Caco-2 (cell line): ENCODE data around the gene PNPLA8. TPM values are rescaled to one million over a fixed set of nuclear protein-coding genes. Genes with fewer than 3 reads are reported as not detected.

Source experiments
- BruUV-seq: library from RNA; stranded (reverse); fragments of 400-500 nt; replicated peaks from 2 replicates; lab custom pipeline; 2021; lab: Mats Ljungman, UMichigan
- CTCF ChIA-PET: fragments of 300-600 bp; sonication (Branson Sonifier 250); formaldehyde crosslinking; loops from one replicate; lab custom pipeline; 2022; ENCODE audit warnings: antibody characterized with exemption; lab: Charles Lee
- POLR2A ChIA-PET: fragments of 300-600 bp; sonication (Branson Sonifier 250); formaldehyde crosslinking; loops from one replicate; lab custom pipeline; 2022; ENCODE audit warnings: antibody characterized with exemption; lab: Charles Lee
- DNase-seq, 2 experiments: peaks; one replicate each; pipeline versions ENCODE4 v3.0.0 to v3.0.0-alpha.2; 2020 to 2022
- H3K27me3 ChIP-seq: replicated peaks from 2 replicates; pipeline ENCODE4 v1.6.0; 2011; ENCODE audit warnings: low read length; ENCODE audit not compliant: control insufficient read depth, insufficient read depth
- H3K36me3 ChIP-seq: 2 replicates; pipeline ENCODE4 v1.5.1; 2011; ENCODE audit warnings: low read length; ENCODE audit not compliant: control insufficient read depth, insufficient read depth
- H3K4me1 ChIP-seq: fragments of 250-450 bp; sonication (Bioruptor Pico); 2 replicates; pipeline ENCODE4 v1.5.1; 2020; ENCODE audit warnings: mild to moderate bottlenecking
- H3K4me3 ChIP-seq: 2 replicates; pipeline ENCODE4 v1.5.1; 2011; ENCODE audit warnings: low read depth, mild to moderate bottlenecking, control low read depth, low read length
- H3K9me3 ChIP-seq: fragments of 250-450 bp; sonication (Bioruptor Pico); 2 replicates; pipeline ENCODE4 v1.5.1; 2020; ENCODE audit warnings: mild to moderate bottlenecking, moderate library complexity
- H3K27ac Mint-ChIP-seq: one replicate; pipeline ENCODE4 v1.8.0; 2022; ENCODE audit warnings: mixed read lengths; ENCODE audit not compliant: unreplicated experiment
- H3K27me3 Mint-ChIP-seq: one replicate; pipeline ENCODE4 v1.8.0; 2022; ENCODE audit warnings: mixed read lengths; ENCODE audit not compliant: insufficient read depth, unreplicated experiment
- H3K36me3 Mint-ChIP-seq: one replicate; pipeline ENCODE4 v1.8.0; 2022; ENCODE audit warnings: mild to moderate bottlenecking, mixed read lengths; ENCODE audit not compliant: insufficient read depth, unreplicated experiment
- H3K4me1 Mint-ChIP-seq: one replicate; pipeline ENCODE4 v1.8.0; 2022; ENCODE audit warnings: low read depth, mixed read lengths; ENCODE audit not compliant: unreplicated experiment
- H3K4me3 Mint-ChIP-seq: one replicate; pipeline ENCODE4 v1.8.0; 2022; ENCODE audit warnings: mild to moderate bottlenecking, moderate library complexity, mixed read lengths; ENCODE audit not compliant: unreplicated experiment
- H3K9me3 Mint-ChIP-seq: one replicate; pipeline ENCODE4 v1.8.0; 2022; ENCODE audit warnings: mixed read lengths; ENCODE audit not compliant: unreplicated experiment
- CTCF ChIP-seq, 2 experiments: fragments of 200-600 bp in 1 of 2; IDR thresholded peaks; 1 replicate in 1 of 2; 2 replicates in 1 of 2; pipeline versions ENCODE4 v1.5.1 to v1.8.0; 2011 to 2022; ENCODE audit warnings: antibody characterized with exemption in 1 of 2, control low read depth in 1 of 2, inconsistent platforms in 1 of 2, low read depth in 1 of 2, low read length in 1 of 2, mild to moderate bottlenecking in 1 of 2, moderate library complexity in 1 of 2; ENCODE audit not compliant: insufficient read depth in 1 of 2, severe bottlenecking in 1 of 2, unreplicated experiment in 1 of 2
- intact Hi-C: fragments of 100-400 bp; cut with micrococcal nuclease; formaldehyde crosslinking; loops from one replicate; pipeline ENCODE4 v1.10.0; 2022; ENCODE audit not compliant: unreplicated experiment
- total RNA-seq: library from RNA; stranded (reverse); gene quantifications from 2 replicates; pipeline ENCODE4 v1.2.3, GENCODE V29; 2022

PNPLA8 gene
- total RNA-seq, 1 experiment from 2014 or later: 15.3 TPM

- Mint-ChIP-seq H3K4me1 (peaks cover 26% of the 10 kb centered on the region), H3K27me3 (no peaks in the 10 kb centered on the region), H3K27ac (no peak overlapping the region)
Observed at GRCh38 chr7:108451296-108451848, 74.6 kb downstream of the PNPLA8 start.

GRCh38 chr7:108450160-108450559 is 75.8 kb downstream of the PNPLA8 start:
- Mint-ChIP-seq H3K27me3 (no peaks in the 10 kb centered on the region), H3K27ac (no peak overlapping the region), H3K4me1 (peaks cover 36% of the 10 kb centered on the region), H3K4me3 (no peak overlapping the region), H3K36me3 (no peaks in the 10 kb centered on the region), H3K9me3 (no peaks in the 10 kb centered on the region)
- TF ChIP-seq CTCF (IDR thresholded peaks at IDR 0.05; ENCODE audit: insufficient read depth in 1 of 2, low read depth in 1 of 2, low read length in 1 of 2, severe bottlenecking in 1 of 2, unreplicated experiment in 1 of 2): no peak
- Histone ChIP-seq H3K36me3 (no peaks in the 10 kb centered on the region), H3K4me3 (no peak overlapping the region), H3K27me3 (no peaks in the 10 kb centered on the region), H3K9me3 (no peaks in the 10 kb centered on the region), H3K4me1 (peaks cover 56% of the 10 kb centered on the region)
- POLR2A ChIA-PET: no interaction called here
- DNase-seq: no peak
- BruUV-seq: no TSS peak
- CTCF ChIA-PET: interaction anchor here (0.7 kb wide), 1 partner anchor 9 kb away, joined by 5 read pairs; no protein-coding TSS in a partner anchor
- intact Hi-C loops: loop anchor here (5.0 kb wide), 1 partner anchor 117 kb away; the partner anchor contains the start of genes DNAJB9 and THAP5

More at GRCh38 chr7:108451296-108451848, 74.6 kb downstream of the PNPLA8 start:
- H3K36me3 Mint-ChIP-seq: no peaks in the 10 kb centered on the region
- no peak overlapping the region for H3K4me3 Mint-ChIP-seq
- Histone ChIP-seq H3K27me3 (no peaks in the 10 kb centered on the region), H3K4me1 (peaks cover 52% of the 10 kb centered on the region), H3K36me3 (no peaks in the 10 kb centered on the region), H3K9me3 (no peaks in the 10 kb centered on the region), H3K4me3 (no peak overlapping the region)
- no peak for DNase-seq
- ChIA-PET POLR2A (no interaction called here), CTCF (no interaction called here)
- no TSS peak for BruUV-seq
- intact Hi-C loops: loop anchor here (5.0 kb wide), 1 partner anchor 116 kb away; the partner anchor contains the start of genes DNAJB9 and THAP5
- no peak for TF ChIP-seq CTCF (IDR thresholded peaks at IDR 0.05; ENCODE audit: insufficient read depth in 1 of 2, low read depth in 1 of 2, low read length in 1 of 2, severe bottlenecking in 1 of 2, unreplicated experiment in 1 of 2)
- no peaks in the 10 kb centered on the region for H3K9me3 Mint-ChIP-seq

- ChIA-PET POLR2A (no interaction called here), CTCF (no interaction called here)
- no peak for DNase-seq
- BruUV-seq: no TSS peak
- no peak overlapping the region for H3K4me3 ChIP-seq
- H3K36me3 ChIP-seq: no peaks in the 10 kb centered on the region
- Mint-ChIP-seq H3K9me3 (no peaks in the 10 kb centered on the region), H3K27ac (no peak overlapping the region), H3K4me1 (peaks cover 36% of the 10 kb centered on the region), H3K27me3 (no peaks in the 10 kb centered on the region), H3K4me3 (no peak overlapping the region), H3K36me3 (no peaks in the 10 kb centered on the region)
- H3K27me3 ChIP-seq: no peaks in the 10 kb centered on the region
- H3K4me1 ChIP-seq: peaks cover 54% of the 10 kb centered on the region
- no peak for TF ChIP-seq CTCF (IDR thresholded peaks at IDR 0.05; ENCODE audit: insufficient read depth in 1 of 2, low read depth in 1 of 2, low read length in 1 of 2, severe bottlenecking in 1 of 2, unreplicated experiment in 1 of 2)
- no peaks in the 10 kb centered on the region for H3K9me3 ChIP-seq
- intact Hi-C loops: loop anchor here (5.0 kb wide), 1 partner anchor 212 kb away; no protein-coding TSS in a partner anchor
Observed at GRCh38 chr7:108449521-108449920, 76.4 kb downstream of the PNPLA8 start.
